ENCODE results near the gene IFIT1.
"Not testable (repeated sequence)": the region's sequence is repeated elsewhere in the genome, so short reads cannot be mapped to it uniquely, and the experiment has no call there.

IFIT1 gene

GRCh38 chr10:89348481-89348880 lies 43.9 kb upstream of the IFIT1 start:
- DNase-seq (ENCODE audit: low read depth in 1 of 2, low spot score in 1 of 2) = no peak
- TF ChIP-seq GABPA (IDR thresholded peaks at IDR 0.05; ENCODE audit: low read depth) (no peak), SPI1 (IDR thresholded peaks at IDR 0.05; ENCODE audit: borderline replicate concordance, low read depth) (no peak), CTCF (IDR thresholded peaks at IDR 0.05; ENCODE audit: insufficient read depth, low read length) (no peak)
- no peaks in the 10 kb centered on the region for H3K27me3 ChIP-seq (ENCODE audit: insufficient read depth, poor library complexity, severe bottlenecking)
- H3K4me3 ChIP-seq (replicated peaks; ENCODE audit: insufficient read depth, low read length) = no peak overlapping the region
- H3K27ac ChIP-seq (replicated peaks) = no peak overlapping the region

GRCh38 chr10:89348975-89349374 lies 43.4 kb upstream of the IFIT1 start:
- DNase-seq (ENCODE audit: low read depth in 1 of 2, low spot score in 1 of 2) = no peak
- Histone ChIP-seq H3K27ac (replicated peaks) (no peak overlapping the region), H3K4me3 (replicated peaks; ENCODE audit: insufficient read depth, low read length) (no peak overlapping the region), H3K27me3 (ENCODE audit: insufficient read depth, poor library complexity, severe bottlenecking) (no peaks in the 10 kb centered on the region)
- TF ChIP-seq POLR2AphosphoS5 (IDR thresholded peaks at IDR 0.05; ENCODE audit: low read depth) (no peak), GABPA (IDR thresholded peaks at IDR 0.05; ENCODE audit: low read depth) (no peak), CTCF (IDR thresholded peaks at IDR 0.05; ENCODE audit: insufficient read depth, low read length) (no peak), SPI1 (IDR thresholded peaks at IDR 0.05; ENCODE audit: borderline replicate concordance, low read depth) (no peak), REST (IDR thresholded peaks at IDR 0.05; ENCODE audit: insufficient replicate concordance, low read depth) (no peak)

GRCh38 chr10:89350631-89351315 lies 41.6 kb upstream of the IFIT1 start:
- not testable (repeated sequence) for H3K27ac ChIP-seq (replicated peaks); H3K27me3 ChIP-seq (ENCODE audit: insufficient read depth, poor library complexity, severe bottlenecking); DNase-seq (ENCODE audit: low read depth in 1 of 2, low spot score in 1 of 2); H3K4me3 ChIP-seq (replicated peaks; ENCODE audit: insufficient read depth, low read length)

GRCh38 chr10:89351412-89351779 lies 41.0 kb upstream of the IFIT1 start:
- TF ChIP-seq CTCF (IDR thresholded peaks at IDR 0.05; ENCODE audit: insufficient read depth, low read length) (no peak), POLR2AphosphoS5 (IDR thresholded peaks at IDR 0.05; ENCODE audit: low read depth) (no peak), GABPA (IDR thresholded peaks at IDR 0.05; ENCODE audit: low read depth) (no peak), SPI1 (IDR thresholded peaks at IDR 0.05; ENCODE audit: borderline replicate concordance, low read depth) (no peak)
- no peak overlapping the region for H3K27ac ChIP-seq (replicated peaks)
- no peaks in the 10 kb centered on the region for H3K27me3 ChIP-seq (ENCODE audit: insufficient read depth, poor library complexity, severe bottlenecking)
- no peak overlapping the region for H3K4me3 ChIP-seq (replicated peaks; ENCODE audit: insufficient read depth, low read length)
- no peak for DNase-seq (ENCODE audit: low read depth in 1 of 2, low spot score in 1 of 2)

- no peak for DNase-seq (ENCODE audit: low read depth in 1 of 2, low spot score in 1 of 2)
- H3K27me3 ChIP-seq (ENCODE audit: insufficient read depth, poor library complexity, severe bottlenecking) = no peaks in the 10 kb centered on the region
- TF ChIP-seq REST (IDR thresholded peaks at IDR 0.05; ENCODE audit: insufficient replicate concordance, low read depth) (no peak), CTCF (IDR thresholded peaks at IDR 0.05; ENCODE audit: insufficient read depth, low read length) (no peak), GABPA (IDR thresholded peaks at IDR 0.05; ENCODE audit: low read depth) (no peak), SPI1 (IDR thresholded peaks at IDR 0.05; ENCODE audit: borderline replicate concordance, low read depth) (no peak), POLR2AphosphoS5 (IDR thresholded peaks at IDR 0.05; ENCODE audit: low read depth) (no peak)
- no peak overlapping the region for H3K27ac ChIP-seq (replicated peaks)
- H3K4me3 ChIP-seq (replicated peaks; ENCODE audit: insufficient read depth, low read length) = no peak overlapping the region
These were observed 40.4 kb upstream of the IFIT1 start for GRCh38 chr10:89351780-89352597.
